ENCODE results near the gene BABAM2.
"Not testable (repeated sequence)": the region's sequence is repeated elsewhere in the genome, so short reads cannot be mapped to it uniquely, and the experiment has no call there.

The BABAM2 gene

GRCh38 chr2:28332696-28333095 lies 442.2 kb downstream of the BABAM2 start:
- DNase-seq (ENCODE audit: low spot score) = no peak

GRCh38 chr2:28333606-28334526 lies 443.3 kb downstream of the BABAM2 start:
- no peak for DNase-seq (ENCODE audit: low spot score)

GRCh38 chr2:28334527-28334894 lies 444.0 kb downstream of the BABAM2 start:
- DNase-seq (ENCODE audit: low spot score) = no peak

DNA sequence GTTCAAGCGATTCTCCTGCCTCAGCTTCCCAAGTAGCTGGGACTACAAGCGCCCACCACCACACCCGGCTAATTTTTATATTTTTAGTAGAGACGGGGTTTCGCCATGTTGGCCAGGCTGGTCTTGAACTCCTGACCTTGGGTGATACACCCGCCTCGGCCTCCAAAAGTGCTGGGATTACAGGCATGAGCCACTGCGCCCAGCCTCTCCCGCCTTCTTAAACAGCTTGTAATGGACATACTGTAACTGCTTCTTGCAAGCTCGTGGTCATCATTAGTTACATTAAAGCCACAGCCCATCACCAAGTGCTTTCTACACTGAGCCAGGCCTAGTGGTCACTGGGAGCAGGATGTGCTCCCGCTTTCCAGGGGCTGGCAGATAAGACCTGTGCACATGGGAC lies 444.7 kb downstream of the BABAM2 start:
- not testable (repeated sequence) for DNase-seq (ENCODE audit: low spot score)

- DNase-seq (ENCODE audit: low spot score) = no peak
Observed at GRCh38 chr2:28335666-28336065, 445.1 kb downstream of the BABAM2 start.

DNA sequence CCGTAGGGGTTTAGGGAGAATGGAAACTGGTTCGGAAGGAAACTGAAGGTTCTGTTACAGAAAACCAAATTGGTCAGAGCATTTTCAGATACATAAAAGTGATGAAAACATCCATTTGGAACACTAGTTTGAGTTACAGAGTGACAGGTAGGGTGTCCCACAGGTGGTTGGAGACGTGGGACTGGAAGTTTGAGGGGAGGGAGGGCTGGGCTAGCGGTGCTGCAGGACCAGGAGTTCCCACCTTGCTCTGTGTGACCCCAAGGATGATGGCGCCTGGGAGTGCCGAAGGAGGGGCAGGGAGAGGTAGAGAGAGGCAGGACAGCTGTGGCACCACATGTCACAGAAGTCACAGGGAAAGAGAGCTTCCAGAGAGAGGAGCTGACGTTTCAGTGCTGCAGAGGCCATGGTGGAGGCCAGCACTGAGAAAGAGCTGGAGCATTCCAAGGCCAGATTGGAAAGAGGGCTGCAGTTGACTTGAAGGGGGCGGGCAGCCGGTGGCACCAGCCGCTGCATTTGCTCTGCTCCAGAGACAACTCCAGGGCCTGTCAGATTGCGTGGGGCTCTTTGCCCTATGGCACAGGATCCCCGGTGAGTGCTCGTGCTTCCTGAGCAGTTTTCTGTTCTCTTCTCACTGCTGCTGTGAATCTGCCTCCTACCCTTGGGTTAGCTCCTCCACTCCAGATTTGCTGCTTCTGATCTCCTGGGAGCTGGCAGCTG lies 445.9 kb downstream of the BABAM2 start:
- DNase-seq (ENCODE audit: low spot score) = no peak

DNA sequence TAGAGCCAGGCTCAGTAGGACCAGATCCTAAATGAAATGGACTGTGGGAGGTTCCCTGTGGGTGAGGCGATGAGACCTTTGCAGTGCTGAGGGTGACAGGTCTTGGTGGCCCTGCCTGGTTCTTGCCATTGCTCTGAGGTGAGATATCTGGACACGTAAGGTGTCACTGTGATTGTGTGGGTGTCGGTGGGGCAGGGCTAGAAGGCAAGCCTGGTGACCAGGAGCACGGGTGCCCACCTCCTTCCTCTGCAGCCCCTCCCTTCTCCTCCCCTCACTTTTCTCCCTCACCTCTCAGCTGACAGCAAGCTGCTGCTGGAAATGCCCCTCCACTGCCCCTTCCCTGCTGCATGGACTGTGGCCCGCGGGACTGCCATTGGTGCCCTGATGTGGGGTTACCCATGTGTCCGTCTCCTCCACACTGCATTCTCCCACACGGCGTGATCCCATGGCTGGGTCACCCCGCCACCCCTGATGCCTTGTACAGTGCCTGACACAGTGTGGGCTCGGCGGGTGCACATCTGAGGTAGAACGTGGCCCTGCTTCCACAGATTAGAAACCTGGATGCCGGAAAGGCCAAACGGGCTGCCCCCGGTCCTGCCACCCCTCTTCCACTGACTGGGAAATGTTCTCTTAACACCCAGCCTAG lies 446.6 kb downstream of the BABAM2 start:
- no peak for DNase-seq (ENCODE audit: low spot score)

DNA sequence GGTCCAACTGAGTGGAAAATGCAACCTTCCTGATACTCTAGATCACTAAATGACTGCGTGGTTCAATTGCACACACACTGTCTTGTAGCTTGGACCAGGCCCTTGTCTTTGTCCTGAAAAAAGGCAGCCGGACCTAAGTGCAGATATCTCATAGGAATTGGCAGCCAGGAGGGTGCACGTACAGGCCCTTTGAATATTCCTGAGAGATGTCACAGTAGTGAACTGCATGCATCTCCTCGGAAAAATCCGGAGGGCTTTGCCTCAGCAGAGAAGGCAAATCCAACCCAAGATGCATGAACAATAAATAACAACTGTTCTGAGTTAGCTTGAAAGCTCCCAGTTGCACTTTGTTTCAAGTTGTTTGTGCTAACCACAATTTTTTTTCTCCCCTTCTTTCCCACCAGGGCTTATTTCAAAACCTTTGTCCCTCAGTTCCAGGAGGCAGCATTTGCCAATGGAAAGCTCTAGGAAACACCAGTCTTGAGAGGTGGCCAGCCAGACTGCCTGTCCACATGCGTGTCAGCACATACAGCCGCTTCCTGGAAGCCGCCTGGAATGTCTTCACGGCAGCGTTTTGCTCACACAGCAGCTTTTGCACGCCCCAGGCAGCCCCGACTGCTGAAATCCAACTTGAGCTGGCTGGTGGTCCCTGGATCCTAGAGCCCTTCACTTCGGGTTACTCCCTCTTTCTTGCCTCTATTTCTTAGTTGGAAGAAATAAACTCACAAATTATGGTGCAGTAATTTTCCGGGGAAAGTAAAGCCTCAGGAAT lies 447.7 kb downstream of the BABAM2 start:
- DNase-seq (ENCODE audit: low spot score) = peak; percentile 79

GRCh38 chr2:28338831-28339321 lies 448.3 kb downstream of the BABAM2 start:
- DNase-seq (ENCODE audit: low spot score) = no peak

GRCh38 chr2:28339516-28340175 lies 449.1 kb downstream of the BABAM2 start:
- no peak for DNase-seq (ENCODE audit: low spot score)

DNA sequence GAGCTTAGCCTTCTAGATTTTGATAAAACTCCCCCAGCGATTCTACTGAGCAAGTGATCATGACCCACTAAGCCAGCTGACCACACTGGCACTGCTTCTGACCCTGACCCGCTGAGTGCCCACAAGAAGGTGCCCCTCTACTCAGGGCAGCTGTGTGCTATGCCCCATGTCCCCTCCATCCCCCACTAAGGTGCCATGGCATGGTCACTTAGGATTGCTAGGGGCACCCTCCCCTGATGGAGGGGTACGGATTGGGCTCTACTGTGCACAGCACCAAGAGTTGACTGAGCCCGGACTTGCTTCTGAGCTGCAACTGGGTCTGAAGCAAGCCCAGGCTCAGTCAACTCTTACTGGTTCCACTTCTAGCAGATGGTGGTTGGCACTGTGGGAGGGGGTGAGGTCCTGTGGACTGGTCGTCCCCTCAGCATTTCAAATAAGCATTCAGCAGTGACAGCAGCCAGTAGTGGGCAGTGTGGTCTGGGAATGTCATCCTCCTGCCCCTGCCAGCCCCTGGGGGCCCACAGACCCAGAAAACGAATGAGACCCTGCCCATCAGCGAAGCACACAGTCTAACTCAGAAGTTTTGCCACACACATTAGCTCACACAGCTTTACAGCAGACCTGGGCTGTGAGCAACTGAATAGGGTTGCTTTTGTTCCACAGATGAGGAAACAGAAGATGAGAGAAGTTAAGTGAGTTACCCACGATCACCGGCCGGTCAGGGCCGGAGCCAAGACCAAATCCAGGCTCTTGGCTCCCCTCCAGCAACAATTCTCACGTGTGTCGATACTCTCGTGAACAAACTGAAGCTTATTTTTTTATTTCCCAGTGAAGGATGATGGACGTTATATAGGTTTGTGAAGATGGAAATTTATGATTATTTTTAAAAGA lies 450.0 kb downstream of the BABAM2 start:
- DNase-seq (ENCODE audit: low spot score) = no peak

- no peak for DNase-seq (ENCODE audit: low spot score)
Observed at GRCh38 chr2:28341208-28341891, 450.8 kb downstream of the BABAM2 start.

GRCh38 chr2:28342081-28342967 lies 451.8 kb downstream of the BABAM2 start:
- DNase-seq (ENCODE audit: low spot score) = no peak

DNA sequence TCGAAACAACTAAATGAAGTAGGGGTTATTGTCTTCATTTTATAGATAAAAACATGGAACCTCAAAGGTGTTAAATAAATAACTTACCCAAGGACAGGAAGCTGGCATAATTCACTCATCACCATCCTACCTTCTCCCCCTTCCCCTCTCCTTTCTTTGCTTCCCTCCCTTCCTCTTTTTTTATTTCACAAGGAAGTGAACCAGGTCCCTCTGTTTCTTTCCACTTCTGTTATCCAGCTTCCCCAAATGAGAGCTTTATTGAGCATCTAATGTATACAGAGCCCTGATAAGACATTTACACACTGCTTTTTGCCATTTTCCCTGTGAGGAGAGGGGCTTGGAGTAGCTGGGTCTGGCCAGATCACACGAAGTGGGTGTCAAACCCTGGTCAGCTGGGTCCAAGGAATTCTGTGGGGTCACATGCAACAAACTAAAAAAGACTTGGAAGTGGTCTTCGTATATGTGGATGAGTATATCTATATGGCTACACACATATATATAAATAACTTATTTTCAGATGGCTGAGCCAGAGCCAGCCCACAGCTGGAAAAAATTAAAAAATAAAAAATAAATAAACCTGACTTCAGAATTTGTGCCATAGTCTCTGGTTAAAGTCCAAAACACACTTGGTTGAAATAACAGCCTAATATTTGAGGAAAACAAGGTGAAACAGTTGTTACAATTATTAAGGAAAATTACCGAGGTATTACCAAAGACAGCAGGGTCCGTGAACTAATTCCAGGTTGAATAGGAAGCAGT lies 452.8 kb downstream of the BABAM2 start:
- no peak for DNase-seq (ENCODE audit: low spot score)

DNA sequence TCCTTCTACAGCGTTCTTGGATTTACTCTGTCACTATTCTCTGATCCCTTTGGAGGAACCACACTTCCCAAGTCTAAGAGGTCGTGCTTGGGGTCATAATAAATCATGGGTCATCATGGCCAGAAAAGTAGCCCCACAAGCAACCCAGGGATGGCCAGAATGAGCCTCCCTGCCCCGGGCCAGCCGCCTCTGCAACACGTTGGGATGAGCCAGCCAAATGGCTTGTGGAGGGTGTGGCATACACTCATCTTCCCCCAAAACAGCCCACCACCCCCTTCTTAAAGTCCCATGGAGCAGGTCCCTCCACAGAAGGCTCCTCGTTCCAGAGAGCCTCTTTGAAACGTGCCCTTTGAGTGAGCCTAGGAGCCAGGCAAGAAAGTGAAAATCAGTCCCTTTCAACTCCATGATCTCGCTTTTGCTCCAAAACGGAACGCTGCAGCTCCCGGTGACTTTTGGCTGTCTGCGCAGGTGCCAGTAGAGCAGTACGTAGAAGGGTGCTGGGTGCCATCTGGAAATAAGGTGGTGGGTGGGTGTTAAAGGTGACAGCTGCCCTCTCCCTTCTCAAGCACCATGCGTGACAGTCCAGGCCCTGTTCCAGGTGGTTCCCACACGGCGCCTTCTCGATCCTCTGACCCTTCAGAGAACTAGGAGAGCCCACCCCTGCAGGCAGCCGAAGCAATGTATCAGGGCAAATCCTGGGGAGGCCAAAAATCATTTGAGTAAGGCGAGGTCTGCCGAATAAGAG lies 453.6 kb downstream of the BABAM2 start:
- no peak for DNase-seq (ENCODE audit: low spot score)

GRCh38 chr2:28344756-28345373 lies 454.3 kb downstream of the BABAM2 start:
- DNase-seq (ENCODE audit: low spot score) = no peak

- DNase-seq (ENCODE audit: low spot score) = no peak
Observed at GRCh38 chr2:28345619-28346018, 455.1 kb downstream of the BABAM2 start.
